H9 (cell line): Measurements from ENCODE around the gene SEMA3G. TPM values are rescaled to one million over a fixed set of nuclear protein-coding genes. Genes with fewer than 3 reads are reported as not detected.
A peak's percentile ranks its signal among the peaks of the same experiment; 100 is the strongest.

Experiments used
- DNase-seq: peaks from one replicate; pipeline ENCODE4 v3.0.0-alpha.2; 2017
- H2AFZ ChIP-seq: one replicate; pipeline ENCODE4 v1.6.1; 2013; ENCODE audit warnings: mild to moderate bottlenecking, low read length, control low read depth, moderate library complexity
- H2AK5ac ChIP-seq: 2 replicates; pipeline ENCODE4 v1.6.1; 2013; ENCODE audit warnings: low read length, control low read depth, mixed read lengths; ENCODE audit not compliant: insufficient read length
- H2BK120ac ChIP-seq: one replicate; pipeline ENCODE4 v1.6.1; 2013; ENCODE audit warnings: low read depth, mild to moderate bottlenecking, low read length, control low read depth, inconsistent platforms; ENCODE audit not compliant: poor library complexity, severe bottlenecking
- H2BK12ac ChIP-seq: 2 replicates; pipeline ENCODE4 v1.6.1; 2013; ENCODE audit warnings: low read length, control low read depth, mixed read lengths, low read depth; ENCODE audit not compliant: insufficient read length
- H2BK15ac ChIP-seq: 2 replicates; pipeline ENCODE4 v1.6.1; 2013; ENCODE audit warnings: low read depth, low read length, control low read depth
- H2BK20ac ChIP-seq: one replicate; pipeline ENCODE4 v1.6.1; 2013; ENCODE audit warnings: low read depth, mild to moderate bottlenecking, low read length, control low read depth, inconsistent platforms; ENCODE audit not compliant: poor library complexity, severe bottlenecking
- H2BK5ac ChIP-seq: 2 replicates; pipeline ENCODE4 v1.6.1; 2013; ENCODE audit warnings: low read length, control low read depth, mixed read lengths; ENCODE audit not compliant: insufficient read length
- H3K14ac ChIP-seq: 2 replicates; pipeline ENCODE4 v1.6.1; 2013; ENCODE audit warnings: low read length, control low read depth; ENCODE audit not compliant: insufficient read depth
- H3K18ac ChIP-seq: 2 replicates; pipeline ENCODE4 v1.6.1; 2013; ENCODE audit warnings: low read depth, mild to moderate bottlenecking, mixed read lengths, low read length, control low read depth; ENCODE audit not compliant: insufficient read length
- H3K23ac ChIP-seq: 2 replicates; pipeline ENCODE4 v1.6.1; 2013; ENCODE audit warnings: low read length, control low read depth, mixed read lengths, low read depth; ENCODE audit not compliant: insufficient read length
- H3K23me2 ChIP-seq: 2 replicates; pipeline ENCODE4 v1.6.1; 2013; ENCODE audit warnings: low read depth, mild to moderate bottlenecking, mixed read lengths, low read length, control low read depth; ENCODE audit not compliant: insufficient read length, poor library complexity, severe bottlenecking
- H3K27ac ChIP-seq: 2 replicates; pipeline ENCODE4 v1.5.1; 2013; ENCODE audit warnings: low read length, control low read depth, mixed read lengths, low read depth; ENCODE audit not compliant: insufficient read length
- H3K27me3 ChIP-seq: 2 replicates; pipeline ENCODE4 v1.6.1; 2013; ENCODE audit warnings: low read length, control low read depth, inconsistent platforms; ENCODE audit not compliant: insufficient read depth
- H3K4ac ChIP-seq: 2 replicates; pipeline ENCODE4 v1.6.1; 2013; ENCODE audit warnings: low read depth, mild to moderate bottlenecking, control low read depth, inconsistent platforms, low read length, moderate library complexity
- H3K4me1 ChIP-seq: 2 replicates; pipeline ENCODE4 v1.6.1; 2013; ENCODE audit warnings: low read length, control low read depth, inconsistent platforms; ENCODE audit not compliant: insufficient read depth
- H3K4me2 ChIP-seq: 2 replicates; pipeline ENCODE4 v1.6.1; 2013; ENCODE audit warnings: low read length, control low read depth, mixed read lengths; ENCODE audit not compliant: insufficient read length, insufficient read depth
- H3K56ac ChIP-seq: 2 replicates; pipeline ENCODE4 v1.6.1; 2013; ENCODE audit warnings: low read depth, mild to moderate bottlenecking, mixed read lengths, low read length, control low read depth; ENCODE audit not compliant: insufficient read length
- H3K79me1 ChIP-seq: 2 replicates; pipeline ENCODE4 v1.6.1; 2013; ENCODE audit warnings: low read depth, mild to moderate bottlenecking, moderate library complexity, low read length, control low read depth, inconsistent platforms; ENCODE audit not compliant: insufficient read depth, poor library complexity, severe bottlenecking
- H3K79me2 ChIP-seq: 2 replicates; pipeline ENCODE4 v1.6.1; 2013; ENCODE audit warnings: low read length, control low read depth, inconsistent platforms; ENCODE audit not compliant: insufficient read depth
- H3K9ac ChIP-seq: 2 replicates; pipeline ENCODE4 v1.6.1; 2013; ENCODE audit warnings: low read length, control low read depth, mixed read lengths; ENCODE audit not compliant: insufficient read length; ENCODE audit errors: extremely low read depth
- H3K9me3 ChIP-seq: one replicate; pipeline ENCODE4 v1.6.1; 2013; ENCODE audit warnings: low read depth, low read length, inconsistent platforms; ENCODE audit not compliant: control insufficient read depth
- H3T11ph ChIP-seq: one replicate; pipeline ENCODE4 v1.6.1; 2013; ENCODE audit warnings: mild to moderate bottlenecking, low read length, control low read depth, inconsistent platforms
- H4K20me1 ChIP-seq: one replicate; pipeline ENCODE4 v1.6.1; 2013; ENCODE audit not compliant: control insufficient read depth, insufficient read length, insufficient read depth
- H4K5ac ChIP-seq: 2 replicates; pipeline ENCODE4 v1.6.1; 2013; ENCODE audit warnings: low read depth, mild to moderate bottlenecking, mixed read lengths, low read length, control low read depth; ENCODE audit not compliant: insufficient read length
- H4K8ac ChIP-seq: replicated peaks from 2 replicates; pipeline ENCODE4 v1.6.1; 2013; ENCODE audit warnings: low read length, control low read depth, mixed read lengths, low read depth; ENCODE audit not compliant: insufficient read length
- H4K91ac ChIP-seq: 2 replicates; pipeline ENCODE4 v1.6.1; 2013; ENCODE audit warnings: low read depth, mild to moderate bottlenecking, moderate library complexity, mixed read lengths, low read length, control low read depth; ENCODE audit not compliant: insufficient read length
- H3K27ac Mint-ChIP-seq, 3 experiments: 2 replicates in 2 of 3; 3 replicates in 1 of 3; pipeline ENCODE4 v1.8.0; 2020 to 2021; ENCODE audit warnings: mixed read lengths in 3 of 3, mild to moderate bottlenecking in 1 of 3, moderate library complexity in 1 of 3
- H3K27me3 Mint-ChIP-seq: 2 replicates; pipeline ENCODE4 v1.8.0; 2021; ENCODE audit warnings: low read depth, mild to moderate bottlenecking, moderate library complexity, mixed read lengths
- H3K36me3 Mint-ChIP-seq, 3 experiments: 2 replicates in 2 of 3; 3 replicates in 1 of 3; pipeline ENCODE4 v1.8.0; 2020 to 2021; ENCODE audit warnings: low read depth in 3 of 3, mixed read lengths in 3 of 3; ENCODE audit not compliant: insufficient read depth in 1 of 3
- H3K4me1 Mint-ChIP-seq, 2 experiments: 2 replicates each; pipeline ENCODE4 v1.8.0; 2020; ENCODE audit warnings: mixed read lengths in 2 of 2
- H3K4me3 Mint-ChIP-seq, 2 experiments: 2 replicates in 1 of 2; 3 replicates in 1 of 2; pipeline ENCODE4 v1.8.0; 2020 to 2021; ENCODE audit warnings: mild to moderate bottlenecking in 2 of 2, mixed read lengths in 2 of 2, moderate library complexity in 1 of 2
- H3K9me3 Mint-ChIP-seq, 2 experiments: 2 replicates in 1 of 2; 3 replicates in 1 of 2; pipeline ENCODE4 v1.8.0; 2020; ENCODE audit warnings: mild to moderate bottlenecking in 2 of 2, mixed read lengths in 2 of 2, moderate library complexity in 1 of 2
- WGBS: extraction: QIAGEN DNeasy Blood & Tissue Kit; methylation state at CpG from one replicate; pipeline ENCODE4 v1.1.7; 2013; ENCODE audit warnings: missing lambda C conversion rate, low lambda C conversion rate, mixed read lengths; ENCODE audit not compliant: insufficient read length; ENCODE audit errors: extremely low coverage; 5-methylcytosine and 5-hydroxymethylcytosine counted together
- total RNA-seq: library from RNA; stranded (reverse); gene quantifications from 2 replicates; pipeline ENCODE4 v1.2.1, GENCODE V29; 2021
- TF ChIP-seq, protein P1 (sequence below): fragments of 200-600 bp; sonication (generic); conservative IDR thresholded peaks from 3 replicates; pipeline ENCODE4 v1.8.0; 2021; ENCODE audit warnings: antibody characterized with exemption, mild to moderate bottlenecking

Gene SEMA3G
- total RNA-seq, 1 experiment from 2014 or later: 2.4 TPM

- no CpG with 5 or more reads among the region's 10 CpGs for WGBS
- H3K4me3 Mint-ChIP-seq: no peak overlapping the region
Measured at GRCh38 chr3:52433328-52433995, 11.4 kb downstream of the SEMA3G start.

More at GRCh38 chr3:52433328-52433995, 11.4 kb downstream of the SEMA3G start:
- no peak overlapping the region for H2BK20ac ChIP-seq
- H3K27ac ChIP-seq: no peak overlapping the region
- H3K9ac ChIP-seq: no peak overlapping the region
- H3K27me3 ChIP-seq: no peaks in the 10 kb centered on the region
- DNase-seq: peak; percentile 20
- H3K36me3 Mint-ChIP-seq: no peaks in the 10 kb centered on the region
- H3K18ac ChIP-seq: no peak overlapping the region
- no peak overlapping the region for H2AK5ac ChIP-seq
- H3K4me1 ChIP-seq: no peaks in the 10 kb centered on the region
- no peak overlapping the region for H2BK15ac ChIP-seq
- peaks cover 14 to 30% of the 10 kb centered on the region in 2 experiments for H3K4me1 Mint-ChIP-seq
- no peak overlapping the region for H4K8ac ChIP-seq
- H3K23ac ChIP-seq: no peak overlapping the region
- H3K9me3 Mint-ChIP-seq: no peaks in the 10 kb centered on the region
- no peaks in the 10 kb centered on the region for H3K79me1 ChIP-seq
- H3T11ph ChIP-seq: no peak overlapping the region
- no peak overlapping the region for H2BK5ac ChIP-seq
- H3K27ac Mint-ChIP-seq: peak overlapping the region in 2 of 3 experiments; percentile 30 to 32; a peak in 3 of 7 replicates
- no peak overlapping the region for H3K14ac ChIP-seq
- no peak overlapping the region for H3K56ac ChIP-seq
- no peak overlapping the region for H4K91ac ChIP-seq
- H2BK12ac ChIP-seq: no peak overlapping the region
- H3K4ac ChIP-seq: no peak overlapping the region
- H3K27me3 Mint-ChIP-seq: peaks cover 2% of the 10 kb centered on the region; the same call in 1 of the 2 replicates
- H3K79me2 ChIP-seq: no peaks in the 10 kb centered on the region
- H2AFZ ChIP-seq: no peak overlapping the region
- H3K23me2 ChIP-seq: no peaks in the 10 kb centered on the region
- H4K5ac ChIP-seq: no peak overlapping the region
- no peak overlapping the region for H3K4me2 ChIP-seq
- H2BK120ac ChIP-seq: no peak overlapping the region
- TF ChIP-seq, protein P1, sequence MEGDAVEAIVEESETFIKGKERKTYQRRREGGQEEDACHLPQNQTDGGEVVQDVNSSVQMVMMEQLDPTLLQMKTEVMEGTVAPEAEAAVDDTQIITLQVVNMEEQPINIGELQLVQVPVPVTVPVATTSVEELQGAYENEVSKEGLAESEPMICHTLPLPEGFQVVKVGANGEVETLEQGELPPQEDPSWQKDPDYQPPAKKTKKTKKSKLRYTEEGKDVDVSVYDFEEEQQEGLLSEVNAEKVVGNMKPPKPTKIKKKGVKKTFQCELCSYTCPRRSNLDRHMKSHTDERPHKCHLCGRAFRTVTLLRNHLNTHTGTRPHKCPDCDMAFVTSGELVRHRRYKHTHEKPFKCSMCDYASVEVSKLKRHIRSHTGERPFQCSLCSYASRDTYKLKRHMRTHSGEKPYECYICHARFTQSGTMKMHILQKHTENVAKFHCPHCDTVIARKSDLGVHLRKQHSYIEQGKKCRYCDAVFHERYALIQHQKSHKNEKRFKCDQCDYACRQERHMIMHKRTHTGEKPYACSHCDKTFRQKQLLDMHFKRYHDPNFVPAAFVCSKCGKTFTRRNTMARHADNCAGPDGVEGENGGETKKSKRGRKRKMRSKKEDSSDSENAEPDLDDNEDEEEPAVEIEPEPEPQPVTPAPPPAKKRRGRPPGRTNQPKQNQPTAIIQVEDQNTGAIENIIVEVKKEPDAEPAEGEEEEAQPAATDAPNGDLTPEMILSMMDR: no peak
- H4K20me1 ChIP-seq: no peaks in the 10 kb centered on the region
- H3K9me3 ChIP-seq: no peaks in the 10 kb centered on the region
